Breast epithelium (tissue), 3 donors: ENCODE measurements around the gene PTPN1.

ENCODE experiments used
- CTCF ChIP-seq, 3 donors: fragments of 450-650 bp; IDR thresholded peaks; one replicate each; pipeline ENCODE4 v1.5.1; 2016 to 2017; ENCODE audit warnings: antibody characterized with exemption in 3 of 3, mild to moderate bottlenecking in 3 of 3, moderate library complexity in 3 of 3
- POLR2A ChIP-seq: fragments of 450-650 bp; IDR thresholded peaks from one replicate; pipeline ENCODE4 v1.6.1; 2016; ENCODE audit warnings: antibody characterized with exemption, mild to moderate bottlenecking, moderate library complexity

DNA sequence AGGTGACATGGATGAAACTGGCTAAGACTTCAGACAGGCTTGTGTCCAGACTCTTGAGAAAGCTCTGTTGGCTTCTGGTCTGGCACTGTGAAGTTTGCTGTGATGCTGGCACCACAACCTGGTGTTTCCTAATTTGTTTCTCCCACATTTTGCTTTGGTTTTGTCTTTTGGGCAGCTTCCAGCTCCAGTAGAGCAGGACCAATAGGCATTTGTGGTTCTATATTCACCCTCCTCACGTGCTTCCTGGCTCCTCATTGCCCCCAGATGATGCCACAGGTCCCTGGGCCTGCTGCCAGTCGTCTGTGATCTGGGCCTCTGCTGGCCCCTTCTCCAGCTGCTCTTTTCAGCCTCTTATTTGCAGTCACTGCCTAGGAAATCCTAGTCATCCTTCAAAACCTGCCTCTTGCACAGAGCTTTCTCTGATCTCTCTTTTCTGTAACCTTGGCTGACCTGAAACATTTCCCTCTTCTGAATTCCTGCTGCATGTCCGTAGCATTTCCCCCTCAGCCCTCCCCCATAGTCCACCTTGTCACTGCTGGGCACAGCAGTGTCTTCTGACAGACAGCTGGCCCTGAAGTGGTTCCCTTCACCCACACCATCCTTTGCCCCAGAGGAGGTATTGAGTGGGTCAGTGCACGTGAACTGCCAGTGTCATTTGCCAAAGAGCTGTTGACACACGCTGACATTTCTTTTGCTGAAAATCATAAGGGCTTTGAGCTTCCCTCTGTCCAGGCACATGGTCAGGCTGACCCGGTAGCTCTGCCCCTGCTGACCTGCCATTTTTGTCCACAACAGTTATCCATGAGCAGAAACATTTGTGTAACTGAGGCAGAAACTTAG lies 63.0 kb downstream of the PTPN1 start:
- TF ChIP-seq POLR2A (no peak), CTCF (IDR thresholded peaks at IDR 0.05) (no peak)
